ENCODE results near the gene IL1RAPL1.

Gene IL1RAPL1

GRCh38 chrX:29535212-29536162 lies 948.2 kb downstream of the IL1RAPL1 start:
- no peak for DNase-seq (ENCODE audit: low spot score)

GRCh38 chrX:29541038-29541437 lies 953.8 kb downstream of the IL1RAPL1 start:
- DNase-seq (ENCODE audit: low spot score), result no peak

- no peak for DNase-seq (ENCODE audit: low spot score)
Measured at GRCh38 chrX:29542152-29542551, 954.9 kb downstream of the IL1RAPL1 start.

- DNase-seq (ENCODE audit: low spot score), result no peak
Measured at GRCh38 chrX:29545878-29546277, 958.6 kb downstream of the IL1RAPL1 start.

GRCh38 chrX:29547877-29548276 lies 960.6 kb downstream of the IL1RAPL1 start:
- no peak for DNase-seq (ENCODE audit: low spot score)

GRCh38 chrX:29553542-29553941 lies 966.3 kb downstream of the IL1RAPL1 start:
- no peak for DNase-seq (ENCODE audit: low spot score)

GRCh38 chrX:29555465-29556091 lies 968.3 kb downstream of the IL1RAPL1 start:
- no peak for DNase-seq (ENCODE audit: low spot score)

GRCh38 chrX:29560065-29560464 lies 972.8 kb downstream of the IL1RAPL1 start:
- DNase-seq (ENCODE audit: low spot score), result no peak

- no peak for DNase-seq (ENCODE audit: low spot score)
Measured at GRCh38 chrX:29561417-29561816, 974.2 kb downstream of the IL1RAPL1 start.

GRCh38 chrX:29580560-29580959 lies 993.3 kb downstream of the IL1RAPL1 start:
- DNase-seq (ENCODE audit: low spot score), result no peak

- DNase-seq (ENCODE audit: low spot score), result no peak
Measured at GRCh38 chrX:29581223-29581622, 994.0 kb downstream of the IL1RAPL1 start.

GRCh38 chrX:29587107-29587506 lies 999.9 kb downstream of the IL1RAPL1 start:
- no peak for DNase-seq (ENCODE audit: low spot score)

- DNase-seq (ENCODE audit: low spot score), result no peak
Measured at GRCh38 chrX:29590921-29591320, 1003.7 kb downstream of the IL1RAPL1 start.

GRCh38 chrX:29604381-29604780 lies 1017.1 kb downstream of the IL1RAPL1 start:
- DNase-seq (ENCODE audit: low spot score), result no peak

GRCh38 chrX:29617276-29617675 lies 1030.0 kb downstream of the IL1RAPL1 start:
- DNase-seq (ENCODE audit: low spot score), result no peak

- DNase-seq (ENCODE audit: low spot score), result no peak
Measured at GRCh38 chrX:29617725-29618124, 1030.5 kb downstream of the IL1RAPL1 start.

- no peak for DNase-seq (ENCODE audit: low spot score)
Measured at GRCh38 chrX:29627833-29628232, 1040.6 kb downstream of the IL1RAPL1 start.

GRCh38 chrX:29634516-29634915 lies 1047.3 kb downstream of the IL1RAPL1 start:
- no peak for DNase-seq (ENCODE audit: low spot score)

- no peak for DNase-seq (ENCODE audit: low spot score)
Measured at GRCh38 chrX:29636331-29636730, 1049.1 kb downstream of the IL1RAPL1 start.

GRCh38 chrX:29640106-29640505 lies 1052.9 kb downstream of the IL1RAPL1 start:
- no peak for DNase-seq (ENCODE audit: low spot score)

- no peak for DNase-seq (ENCODE audit: low spot score)
Measured at GRCh38 chrX:29641461-29641860, 1054.2 kb downstream of the IL1RAPL1 start.

- DNase-seq (ENCODE audit: low spot score), result no peak
Measured at GRCh38 chrX:29643181-29643580, 1055.9 kb downstream of the IL1RAPL1 start.

GRCh38 chrX:29648161-29648560 lies 1060.9 kb downstream of the IL1RAPL1 start:
- DNase-seq (ENCODE audit: low spot score), result no peak

All from CD4-positive, alpha-beta T cell treated with Interleukin-15 for 4 hours (primary cell).